DOHH2 (cell line): ENCODE results near the gene ROR2.

ENCODE experiments used
- CTCF ChIP-seq: fragments of 200-600 bp; sonication (generic); IDR thresholded peaks from one replicate; pipeline ENCODE4 v1.5.1; 2014; ENCODE audit warnings: antibody characterized with exemption, mild to moderate bottlenecking, low read depth, low read length; ENCODE audit not compliant: poor library complexity, severe bottlenecking
- EZH2phosphoT487 ChIP-seq: fragments of 200-600 bp; sonication (generic); IDR thresholded peaks from 2 replicates; pipeline ENCODE4 v1.6.1; 2017; ENCODE audit warnings: borderline replicate concordance, mild to moderate bottlenecking, antibody characterized with exemption, low read length, moderate library complexity, mixed read lengths

GRCh38 chr9:91519520-91520277 lies 430.3 kb downstream of the ROR2 start:
- TF ChIP-seq CTCF (no peak), EZH2phosphoT487 (no peak)
